Measurements from ENCODE around the gene BLTP2.

DNA sequence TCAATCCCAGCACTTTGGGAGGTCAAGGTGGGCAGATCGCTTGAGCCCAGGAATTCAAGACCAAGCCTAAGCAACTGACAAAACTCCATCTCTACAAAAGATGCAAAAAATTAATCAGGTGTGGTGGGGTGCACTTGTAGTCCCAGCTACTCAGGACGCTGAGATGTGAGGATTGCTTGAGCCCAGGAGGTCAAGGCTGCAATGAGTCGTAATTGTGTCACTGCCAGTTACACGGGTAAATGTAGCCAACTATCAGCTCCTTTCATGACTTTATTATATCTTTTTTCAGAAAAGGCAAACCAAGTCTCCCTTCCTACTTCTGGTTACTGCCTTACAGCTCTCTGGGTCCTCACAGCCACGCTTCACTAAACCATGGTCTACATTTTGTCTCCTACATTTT lies 12.8 kb upstream of the BLTP2 start:
- TF ChIP-seq, protein P1, sequence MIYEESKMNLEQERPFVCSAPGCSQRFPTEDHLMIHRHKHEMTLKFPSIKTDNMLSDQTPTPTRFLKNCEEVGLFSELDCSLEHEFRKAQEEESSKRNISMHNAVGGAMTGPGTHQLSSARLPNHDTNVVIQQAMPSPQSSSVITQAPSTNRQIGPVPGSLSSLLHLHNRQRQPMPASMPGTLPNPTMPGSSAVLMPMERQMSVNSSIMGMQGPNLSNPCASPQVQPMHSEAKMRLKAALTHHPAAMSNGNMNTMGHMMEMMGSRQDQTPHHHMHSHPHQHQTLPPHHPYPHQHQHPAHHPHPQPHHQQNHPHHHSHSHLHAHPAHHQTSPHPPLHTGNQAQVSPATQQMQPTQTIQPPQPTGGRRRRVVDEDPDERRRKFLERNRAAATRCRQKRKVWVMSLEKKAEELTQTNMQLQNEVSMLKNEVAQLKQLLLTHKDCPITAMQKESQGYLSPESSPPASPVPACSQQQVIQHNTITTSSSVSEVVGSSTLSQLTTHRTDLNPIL (CRISPR knock-in tag; IDR thresholded peaks at IDR 0.05; ENCODE audit: low read depth): no peak
- TF ChIP-seq RARB (CRISPR knock-in tag; IDR thresholded peaks at IDR 0.05): no peak
- no peak for TF ChIP-seq TOX (CRISPR knock-in tag; IDR thresholded peaks at IDR 0.05; ENCODE audit: borderline replicate concordance)
- TF ChIP-seq, protein P2, sequence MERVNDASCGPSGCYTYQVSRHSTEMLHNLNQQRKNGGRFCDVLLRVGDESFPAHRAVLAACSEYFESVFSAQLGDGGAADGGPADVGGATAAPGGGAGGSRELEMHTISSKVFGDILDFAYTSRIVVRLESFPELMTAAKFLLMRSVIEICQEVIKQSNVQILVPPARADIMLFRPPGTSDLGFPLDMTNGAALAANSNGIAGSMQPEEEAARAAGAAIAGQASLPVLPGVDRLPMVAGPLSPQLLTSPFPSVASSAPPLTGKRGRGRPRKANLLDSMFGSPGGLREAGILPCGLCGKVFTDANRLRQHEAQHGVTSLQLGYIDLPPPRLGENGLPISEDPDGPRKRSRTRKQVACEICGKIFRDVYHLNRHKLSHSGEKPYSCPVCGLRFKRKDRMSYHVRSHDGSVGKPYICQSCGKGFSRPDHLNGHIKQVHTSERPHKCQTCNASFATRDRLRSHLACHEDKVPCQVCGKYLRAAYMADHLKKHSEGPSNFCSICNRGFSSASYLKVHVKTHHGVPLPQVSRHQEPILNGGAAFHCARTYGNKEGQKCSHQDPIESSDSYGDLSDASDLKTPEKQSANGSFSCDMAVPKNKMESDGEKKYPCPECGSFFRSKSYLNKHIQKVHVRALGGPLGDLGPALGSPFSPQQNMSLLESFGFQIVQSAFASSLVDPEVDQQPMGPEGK (CRISPR knock-in tag; IDR thresholded peaks at IDR 0.05; ENCODE audit: borderline replicate concordance): no peak
- TF ChIP-seq PPARA (CRISPR knock-in tag; IDR thresholded peaks at IDR 0.05; ENCODE audit: borderline replicate concordance): no peak
- no peak for TF ChIP-seq TCF4 (CRISPR knock-in tag; IDR thresholded peaks at IDR 0.05; ENCODE audit: borderline replicate concordance)
- no peak for TF ChIP-seq ZNF8 (CRISPR knock-in tag; IDR thresholded peaks at IDR 0.05)
- TF ChIP-seq CSDC2 (CRISPR knock-in tag; IDR thresholded peaks at IDR 0.05): no peak
- no peak for TF ChIP-seq ZC3H10 (CRISPR knock-in tag; IDR thresholded peaks at IDR 0.05)
- TF ChIP-seq ZFP30 (CRISPR knock-in tag; IDR thresholded peaks at IDR 0.05): no peak
- TF ChIP-seq SNAI2 (CRISPR knock-in tag; IDR thresholded peaks at IDR 0.05): no peak
- no peak for TF ChIP-seq GLIS3 (CRISPR knock-in tag; IDR thresholded peaks at IDR 0.05)
